T-helper 2 cell (primary cell): Measurements from ENCODE around the gene PTPRJ.

Source experiments
- DNase-seq, 5 experiments: peaks; one replicate each; pipeline versions ENCODE4 v3.0.0 to v3.0.0-alpha.2; 2012 to 2022

Gene PTPRJ

GRCh38 chr11:48095779-48096470 lies 115.6 kb downstream of the PTPRJ start:
- DNase-seq = no peak

- peak in 1 of 5 experiments; percentile 14 for DNase-seq
These were observed 116.5 kb downstream of the PTPRJ start for GRCh38 chr11:48096588-48097525.

GRCh38 chr11:48098024-48098423 lies 117.7 kb downstream of the PTPRJ start:
- DNase-seq = no peak

- DNase-seq = no peak
These were observed 119.6 kb downstream of the PTPRJ start for GRCh38 chr11:48099916-48100446.

- DNase-seq = no peak
These were observed 120.8 kb downstream of the PTPRJ start for GRCh38 chr11:48101044-48101733.

GRCh38 chr11:48101958-48102357 lies 121.6 kb downstream of the PTPRJ start:
- DNase-seq = no peak

GRCh38 chr11:48103621-48104567 lies 123.5 kb downstream of the PTPRJ start:
- no peak for DNase-seq

- DNase-seq = no peak
These were observed 124.2 kb downstream of the PTPRJ start for GRCh38 chr11:48104568-48104924.

GRCh38 chr11:48105096-48105990 lies 125.0 kb downstream of the PTPRJ start:
- no peak for DNase-seq

- no peak for DNase-seq
These were observed 125.8 kb downstream of the PTPRJ start for GRCh38 chr11:48106166-48106565.

GRCh38 chr11:48107188-48107704 lies 126.9 kb downstream of the PTPRJ start:
- peak in 1 of 5 experiments; percentile 41 for DNase-seq

GRCh38 chr11:48108231-48109045 lies 128.1 kb downstream of the PTPRJ start:
- DNase-seq = no peak

- DNase-seq = peak in 1 of 5 experiments; percentile 72
These were observed 128.8 kb downstream of the PTPRJ start for GRCh38 chr11:48109046-48109666.

GRCh38 chr11:48110509-48110766 lies 130.1 kb downstream of the PTPRJ start:
- DNase-seq = no peak

GRCh38 chr11:48111891-48112290 lies 131.5 kb downstream of the PTPRJ start:
- DNase-seq = no peak

- DNase-seq = no peak
These were observed 134.4 kb downstream of the PTPRJ start for GRCh38 chr11:48114740-48115139.

- peak in 1 of 5 experiments; percentile 29 for DNase-seq
These were observed 136.3 kb downstream of the PTPRJ start for GRCh38 chr11:48116437-48117228.

- no peak for DNase-seq
These were observed 141.9 kb downstream of the PTPRJ start for GRCh38 chr11:48122246-48122645.

GRCh38 chr11:48122656-48123055 lies 142.3 kb downstream of the PTPRJ start:
- no peak for DNase-seq
